HEK293 (cell line): ENCODE measurements around the gene FER1L5.

Experiments used
- CTCF ChIP-seq: fragments of 450-650 bp; formaldehyde crosslinking; IDR thresholded peaks from 2 replicates; pipeline ENCODE4 v1.5.1; 2016; ENCODE audit warnings: missing biosample characterization, missing genetic modification characterization
- PRDM6 ChIP-seq: fragments of 450-650 bp; formaldehyde crosslinking; IDR thresholded peaks from 2 replicates; pipeline ENCODE4 v1.5.1; 2017; ENCODE audit warnings: missing biosample characterization, missing genetic modification characterization
- REST ChIP-seq: fragments of 450-650 bp; formaldehyde crosslinking; IDR thresholded peaks from 2 replicates; pipeline ENCODE4 v1.5.1; 2016; ENCODE audit warnings: missing biosample characterization, missing genetic modification characterization
- SP2 ChIP-seq: fragments of 450-650 bp; formaldehyde crosslinking; IDR thresholded peaks from 2 replicates; pipeline ENCODE4 v1.5.1; 2016; ENCODE audit warnings: missing biosample characterization, missing genetic modification characterization
- ZNF549 ChIP-seq: fragments of 450-650 bp; IDR thresholded peaks from 2 replicates; pipeline ENCODE4 v1.5.1; 2018; ENCODE audit warnings: missing biosample characterization, missing genetic modification characterization, mild to moderate bottlenecking, inconsistent platforms, moderate library complexity
- ZNF639 ChIP-seq: fragments of 450-650 bp; formaldehyde crosslinking; IDR thresholded peaks from 2 replicates; pipeline ENCODE4 v1.5.1; 2016; ENCODE audit warnings: missing biosample characterization, missing genetic modification characterization

GRCh38 chr2:96617012-96617411, 25.6 kb upstream of the FER1L5 start:
- TF ChIP-seq CTCF (tag by site-specific recombination) (no peak), SP2 (tag by site-specific recombination) (no peak), ZNF639 (tag by site-specific recombination) (no peak), ZNF549 (no peak), REST (tag by site-specific recombination) (no peak), PRDM6 (tag by site-specific recombination) (no peak)
